Measurements from ENCODE around the gene NPB.

The NPB gene

DNA sequence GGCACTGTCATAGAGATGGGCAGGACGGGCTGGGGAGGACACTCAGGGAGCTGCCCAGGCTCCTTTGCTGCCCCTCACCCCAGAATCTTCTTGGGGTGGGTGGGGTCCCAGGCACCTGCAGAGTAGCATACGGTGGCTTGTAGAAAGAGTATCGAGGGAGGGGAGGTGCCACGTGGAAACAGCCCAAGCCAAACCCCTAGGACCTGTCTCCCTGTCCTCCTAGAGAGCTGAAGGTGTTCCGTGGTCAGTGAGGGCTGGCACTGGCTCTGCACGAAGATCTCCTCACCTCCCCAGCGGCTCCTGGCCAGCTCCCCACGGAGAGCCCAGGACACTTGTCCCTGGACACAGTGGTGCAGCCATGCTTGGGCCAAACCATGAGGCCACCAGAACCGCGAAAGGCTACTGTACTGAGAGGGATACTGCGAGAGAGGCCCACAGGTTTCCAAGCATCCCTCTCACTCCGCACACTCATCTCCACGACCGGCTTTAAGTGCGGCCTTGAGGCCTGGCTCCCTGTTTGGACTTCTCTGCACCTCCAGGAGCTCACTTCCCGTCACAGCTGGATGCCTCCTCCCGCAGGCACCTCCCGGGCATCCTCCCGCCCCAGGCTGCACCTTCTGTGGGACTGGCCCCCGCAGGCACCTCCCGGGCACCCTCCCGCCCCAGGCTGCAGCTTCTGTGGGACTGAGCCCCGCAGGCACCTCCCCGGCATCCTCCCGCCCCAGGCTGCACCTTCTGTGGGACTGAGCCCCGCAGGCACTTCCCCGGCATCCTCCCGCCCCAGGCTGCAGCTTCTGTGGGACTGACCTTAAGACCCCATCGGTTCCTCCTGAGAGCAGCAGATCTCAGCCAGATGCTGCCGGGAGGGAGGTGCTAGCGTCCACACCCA lies 27.5 kb downstream of the NPB start:
- no peak overlapping the region for H3K4me3 ChIP-seq (ENCODE audit: low read depth, low read length)
- POLR2A ChIA-PET: interaction anchor here (0.6 to 1.7 kb wide), 4 partner anchors 12 to 100 kb away, joined by 3 to 5 read pairs (median 4); no protein-coding TSS in a partner anchor
- H3K4me1 ChIP-seq (ENCODE audit: control insufficient read depth, insufficient read depth, low read length): peaks cover 3% of the 10 kb centered on the region; the same call in 1 of the 2 replicates
- CTCF ChIA-PET: interaction anchor here (0.7 to 1.8 kb wide), 2 partner anchors 14 to 1792 kb away, joined by 3 to 11 read pairs; no protein-coding TSS in a partner anchor
- TF ChIP-seq SP2 (tag by site-specific recombination; IDR thresholded peaks at IDR 0.05): peak; percentile 33
- TF ChIP-seq ZNF37A (tag by site-specific recombination; IDR thresholded peaks at IDR 0.05): no peak
- TF ChIP-seq YY2 (tag by site-specific recombination; IDR thresholded peaks at IDR 0.05): no peak
- peak; percentile 32 for TF ChIP-seq GLIS1 (tag by site-specific recombination; IDR thresholded peaks at IDR 0.05)
- TF ChIP-seq ZNF341 (tag by site-specific recombination; IDR thresholded peaks at IDR 0.05; ENCODE audit: low read depth): peak; percentile 73
- TF ChIP-seq ZNF521 (tag by site-specific recombination; IDR thresholded peaks at IDR 0.05): no peak
- no peak for TF ChIP-seq ZBTB8A (tag by site-specific recombination; IDR thresholded peaks at IDR 0.05)
- TF ChIP-seq, protein P1, sequence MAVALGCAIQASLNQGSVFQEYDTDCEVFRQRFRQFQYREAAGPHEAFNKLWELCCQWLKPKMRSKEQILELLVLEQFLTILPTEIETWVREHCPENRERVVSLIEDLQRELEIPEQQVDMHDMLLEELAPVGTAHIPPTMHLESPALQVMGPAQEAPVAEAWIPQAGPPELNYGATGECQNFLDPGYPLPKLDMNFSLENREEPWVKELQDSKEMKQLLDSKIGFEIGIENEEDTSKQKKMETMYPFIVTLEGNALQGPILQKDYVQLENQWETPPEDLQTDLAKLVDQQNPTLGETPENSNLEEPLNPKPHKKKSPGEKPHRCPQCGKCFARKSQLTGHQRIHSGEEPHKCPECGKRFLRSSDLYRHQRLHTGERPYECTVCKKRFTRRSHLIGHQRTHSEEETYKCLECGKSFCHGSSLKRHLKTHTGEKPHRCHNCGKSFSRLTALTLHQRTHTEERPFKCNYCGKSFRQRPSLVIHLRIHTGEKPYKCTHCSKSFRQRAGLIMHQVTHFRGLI (tag by site-specific recombination; IDR thresholded peaks at IDR 0.05): no peak
- TF ChIP-seq, protein P2, sequence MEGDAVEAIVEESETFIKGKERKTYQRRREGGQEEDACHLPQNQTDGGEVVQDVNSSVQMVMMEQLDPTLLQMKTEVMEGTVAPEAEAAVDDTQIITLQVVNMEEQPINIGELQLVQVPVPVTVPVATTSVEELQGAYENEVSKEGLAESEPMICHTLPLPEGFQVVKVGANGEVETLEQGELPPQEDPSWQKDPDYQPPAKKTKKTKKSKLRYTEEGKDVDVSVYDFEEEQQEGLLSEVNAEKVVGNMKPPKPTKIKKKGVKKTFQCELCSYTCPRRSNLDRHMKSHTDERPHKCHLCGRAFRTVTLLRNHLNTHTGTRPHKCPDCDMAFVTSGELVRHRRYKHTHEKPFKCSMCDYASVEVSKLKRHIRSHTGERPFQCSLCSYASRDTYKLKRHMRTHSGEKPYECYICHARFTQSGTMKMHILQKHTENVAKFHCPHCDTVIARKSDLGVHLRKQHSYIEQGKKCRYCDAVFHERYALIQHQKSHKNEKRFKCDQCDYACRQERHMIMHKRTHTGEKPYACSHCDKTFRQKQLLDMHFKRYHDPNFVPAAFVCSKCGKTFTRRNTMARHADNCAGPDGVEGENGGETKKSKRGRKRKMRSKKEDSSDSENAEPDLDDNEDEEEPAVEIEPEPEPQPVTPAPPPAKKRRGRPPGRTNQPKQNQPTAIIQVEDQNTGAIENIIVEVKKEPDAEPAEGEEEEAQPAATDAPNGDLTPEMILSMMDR (tag by site-specific recombination; IDR thresholded peaks at IDR 0.05): no peak
- peak; percentile 69 for TF ChIP-seq WT1 (tag by site-specific recombination; IDR thresholded peaks at IDR 0.05)
- TF ChIP-seq KLF9 (tag by site-specific recombination; IDR thresholded peaks at IDR 0.05; ENCODE audit: low read depth): no peak
- no peak for TF ChIP-seq RBAK (tag by site-specific recombination; IDR thresholded peaks at IDR 0.05)
- peak; percentile 35; the same call in 1 of the 2 replicates for TF ChIP-seq ZNF335 (tag by site-specific recombination; conservative IDR thresholded peaks at IDR 0.05)
- TF ChIP-seq, protein P3, sequence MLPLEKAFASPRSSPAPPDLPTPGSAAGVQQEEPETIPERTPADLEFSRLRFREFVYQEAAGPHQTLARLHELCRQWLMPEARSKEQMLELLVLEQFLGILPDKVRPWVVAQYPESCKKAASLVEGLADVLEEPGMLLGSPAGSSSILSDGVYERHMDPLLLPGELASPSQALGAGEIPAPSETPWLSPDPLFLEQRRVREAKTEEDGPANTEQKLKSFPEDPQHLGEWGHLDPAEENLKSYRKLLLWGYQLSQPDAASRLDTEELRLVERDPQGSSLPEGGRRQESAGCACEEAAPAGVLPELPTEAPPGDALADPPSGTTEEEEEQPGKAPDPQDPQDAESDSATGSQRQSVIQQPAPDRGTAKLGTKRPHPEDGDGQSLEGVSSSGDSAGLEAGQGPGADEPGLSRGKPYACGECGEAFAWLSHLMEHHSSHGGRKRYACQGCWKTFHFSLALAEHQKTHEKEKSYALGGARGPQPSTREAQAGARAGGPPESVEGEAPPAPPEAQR (tag by site-specific recombination; IDR thresholded peaks at IDR 0.05): no peak
- TF ChIP-seq, protein P4, sequence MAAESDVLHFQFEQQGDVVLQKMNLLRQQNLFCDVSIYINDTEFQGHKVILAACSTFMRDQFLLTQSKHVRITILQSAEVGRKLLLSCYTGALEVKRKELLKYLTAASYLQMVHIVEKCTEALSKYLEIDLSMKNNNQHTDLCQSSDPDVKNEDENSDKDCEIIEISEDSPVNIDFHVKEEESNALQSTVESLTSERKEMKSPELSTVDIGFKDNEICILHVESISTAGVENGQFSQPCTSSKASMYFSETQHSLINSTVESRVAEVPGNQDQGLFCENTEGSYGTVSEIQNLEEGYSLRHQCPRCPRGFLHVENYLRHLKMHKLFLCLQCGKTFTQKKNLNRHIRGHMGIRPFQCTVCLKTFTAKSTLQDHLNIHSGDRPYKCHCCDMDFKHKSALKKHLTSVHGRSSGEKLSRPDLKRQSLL (tag by site-specific recombination; IDR thresholded peaks at IDR 0.05): 0 out of 2 replicates have a peak, but pooled peaks have one; percentile 42
- no peak for TF ChIP-seq ZNF747 (tag by site-specific recombination; IDR thresholded peaks at IDR 0.05)
- TF ChIP-seq ZNF311 (tag by site-specific recombination; IDR thresholded peaks at IDR 0.05; ENCODE audit: borderline replicate concordance): no peak
- no peak for TF ChIP-seq ZNF426 (tag by site-specific recombination; IDR thresholded peaks at IDR 0.05)
- TF ChIP-seq, protein P5, sequence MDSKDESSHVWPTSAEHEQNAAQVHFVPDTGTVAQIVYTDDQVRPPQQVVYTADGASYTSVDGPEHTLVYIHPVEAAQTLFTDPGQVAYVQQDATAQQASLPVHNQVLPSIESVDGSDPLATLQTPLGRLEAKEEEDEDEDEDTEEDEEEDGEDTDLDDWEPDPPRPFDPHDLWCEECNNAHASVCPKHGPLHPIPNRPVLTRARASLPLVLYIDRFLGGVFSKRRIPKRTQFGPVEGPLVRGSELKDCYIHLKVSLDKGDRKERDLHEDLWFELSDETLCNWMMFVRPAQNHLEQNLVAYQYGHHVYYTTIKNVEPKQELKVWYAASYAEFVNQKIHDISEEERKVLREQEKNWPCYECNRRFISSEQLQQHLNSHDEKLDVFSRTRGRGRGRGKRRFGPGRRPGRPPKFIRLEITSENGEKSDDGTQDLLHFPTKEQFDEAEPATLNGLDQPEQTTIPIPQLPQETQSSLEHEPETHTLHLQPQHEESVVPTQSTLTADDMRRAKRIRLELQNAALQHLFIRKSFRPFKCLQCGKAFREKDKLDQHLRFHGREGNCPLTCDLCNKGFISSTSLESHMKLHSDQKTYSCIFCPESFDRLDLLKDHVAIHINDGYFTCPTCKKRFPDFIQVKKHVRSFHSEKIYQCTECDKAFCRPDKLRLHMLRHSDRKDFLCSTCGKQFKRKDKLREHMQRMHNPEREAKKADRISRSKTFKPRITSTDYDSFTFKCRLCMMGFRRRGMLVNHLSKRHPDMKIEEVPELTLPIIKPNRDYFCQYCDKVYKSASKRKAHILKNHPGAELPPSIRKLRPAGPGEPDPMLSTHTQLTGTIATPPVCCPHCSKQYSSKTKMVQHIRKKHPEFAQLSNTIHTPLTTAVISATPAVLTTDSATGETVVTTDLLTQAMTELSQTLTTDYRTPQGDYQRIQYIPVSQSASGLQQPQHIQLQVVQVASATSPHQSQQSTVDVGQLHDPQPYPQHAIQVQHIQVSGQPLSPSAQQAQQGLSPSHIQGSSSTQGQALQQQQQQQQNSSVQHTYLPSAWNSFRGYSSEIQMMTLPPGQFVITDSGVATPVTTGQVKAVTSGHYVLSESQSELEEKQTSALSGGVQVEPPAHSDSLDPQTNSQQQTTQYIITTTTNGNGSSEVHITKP (tag by site-specific recombination; IDR thresholded peaks at IDR 0.05): peak; percentile 52; the same call in 1 of the 2 replicates
- peak; percentile 57 for TF ChIP-seq ZIC2 (tag by site-specific recombination; IDR thresholded peaks at IDR 0.05)
- TF ChIP-seq, protein P6, sequence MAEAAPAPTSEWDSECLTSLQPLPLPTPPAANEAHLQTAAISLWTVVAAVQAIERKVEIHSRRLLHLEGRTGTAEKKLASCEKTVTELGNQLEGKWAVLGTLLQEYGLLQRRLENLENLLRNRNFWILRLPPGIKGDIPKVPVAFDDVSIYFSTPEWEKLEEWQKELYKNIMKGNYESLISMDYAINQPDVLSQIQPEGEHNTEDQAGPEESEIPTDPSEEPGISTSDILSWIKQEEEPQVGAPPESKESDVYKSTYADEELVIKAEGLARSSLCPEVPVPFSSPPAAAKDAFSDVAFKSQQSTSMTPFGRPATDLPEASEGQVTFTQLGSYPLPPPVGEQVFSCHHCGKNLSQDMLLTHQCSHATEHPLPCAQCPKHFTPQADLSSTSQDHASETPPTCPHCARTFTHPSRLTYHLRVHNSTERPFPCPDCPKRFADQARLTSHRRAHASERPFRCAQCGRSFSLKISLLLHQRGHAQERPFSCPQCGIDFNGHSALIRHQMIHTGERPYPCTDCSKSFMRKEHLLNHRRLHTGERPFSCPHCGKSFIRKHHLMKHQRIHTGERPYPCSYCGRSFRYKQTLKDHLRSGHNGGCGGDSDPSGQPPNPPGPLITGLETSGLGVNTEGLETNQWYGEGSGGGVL (tag by site-specific recombination; IDR thresholded peaks at IDR 0.05): no peak
- no peak for TF ChIP-seq ZBTB17 (tag by site-specific recombination; IDR thresholded peaks at IDR 0.05)
- TF ChIP-seq, protein P7, sequence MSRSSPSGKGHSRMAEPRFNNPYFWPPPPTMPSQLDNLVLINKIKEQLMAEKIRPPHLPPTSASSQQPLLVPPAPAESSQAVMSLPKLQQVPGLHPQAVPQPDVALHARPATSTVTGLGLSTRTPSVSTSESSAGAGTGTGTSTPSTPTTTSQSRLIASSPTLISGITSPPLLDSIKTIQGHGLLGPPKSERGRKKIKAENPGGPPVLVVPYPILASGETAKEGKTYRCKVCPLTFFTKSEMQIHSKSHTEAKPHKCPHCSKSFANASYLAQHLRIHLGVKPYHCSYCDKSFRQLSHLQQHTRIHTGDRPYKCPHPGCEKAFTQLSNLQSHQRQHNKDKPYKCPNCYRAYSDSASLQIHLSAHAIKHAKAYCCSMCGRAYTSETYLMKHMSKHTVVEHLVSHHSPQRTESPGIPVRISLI (tag by site-specific recombination; IDR thresholded peaks at IDR 0.05): no peak
- no peak for TF ChIP-seq ZNF701 (tag by site-specific recombination; IDR thresholded peaks at IDR 0.05)
- no peaks in the 10 kb centered on the region for H3K9me3 ChIP-seq (ENCODE audit: control insufficient read depth, insufficient read depth, low read depth, low read length)
- H3K36me3 ChIP-seq (ENCODE audit: control insufficient read depth in 2 of 2, insufficient read depth in 1 of 2, low read length in 2 of 2): peaks cover 0 to 6% of the 10 kb centered on the region in 2 experiments; a peak in 1 of 3 replicates
- no peak overlapping the region for H3K27ac ChIP-seq (ENCODE audit: extremely low read depth, low read depth, low read length)
